IMR-90 (cell line): ENCODE data around the gene SIM1. TPM values are rescaled to one million over a fixed set of nuclear protein-coding genes. Genes with fewer than 3 reads are reported as not detected.

Source experiments
- ATAC-seq: fragments of 200-7000 bp; cut with Tn5 transposase; 2 replicates; pipeline ENCODE4 v1.9.1; 2020; ENCODE audit warnings: low read depth, mild to moderate bottlenecking, moderate library complexity
- BruUV-seq: library from RNA; stranded (reverse); fragments of 400-500 nt; replicated peaks from 2 replicates; lab custom pipeline; 2021; lab: Mats Ljungman, UMichigan
- CTCF ChIA-PET: fragments of 300-600 bp; formaldehyde crosslinking; extraction: SDS; loops from one replicate; lab custom pipeline; 2021; ENCODE audit warnings: antibody characterized with exemption; lab: Yijun Ruan, JAX
- POLR2A ChIA-PET: fragments of 300-600 bp; sonication (Branson Sonifier 250); formaldehyde crosslinking; loops from one replicate; lab custom pipeline; 2022; ENCODE audit warnings: antibody characterized with exemption; ENCODE audit not compliant: unreplicated experiment; lab: Charles Lee
- DNase-seq: peaks from one replicate; pipeline ENCODE4 v3.0.0; 2013
- H2AFZ ChIP-seq: replicated peaks from 2 replicates; pipeline ENCODE3; 2013; ENCODE audit warnings: low read length, mild to moderate bottlenecking; ENCODE audit not compliant: poor library complexity
- H2AK5ac ChIP-seq: 2 replicates; pipeline ENCODE4 v1.6.1; 2013; ENCODE audit warnings: low read depth, low read length, inconsistent platforms
- H2AK9ac ChIP-seq: replicated peaks from 2 replicates; pipeline ENCODE3; 2013; ENCODE audit warnings: mild to moderate bottlenecking, low read depth, low read length, moderate library complexity; ENCODE audit not compliant: poor library complexity
- H2BK120ac ChIP-seq: 2 replicates; pipeline ENCODE4 v1.6.1; 2013; ENCODE audit warnings: low read depth, low read length, inconsistent platforms
- H2BK15ac ChIP-seq: 3 replicates; pipeline ENCODE4 v1.6.1; 2013; ENCODE audit warnings: low read depth, low read length, inconsistent platforms
- H2BK20ac ChIP-seq: 2 replicates; pipeline ENCODE4 v1.6.1; 2013; ENCODE audit warnings: low read depth, mild to moderate bottlenecking, inconsistent platforms, low read length, moderate library complexity
- H2BK5ac ChIP-seq: 2 replicates; pipeline ENCODE4 v1.6.1; 2013; ENCODE audit warnings: mild to moderate bottlenecking, low read depth, low read length, inconsistent platforms; ENCODE audit not compliant: poor library complexity, severe bottlenecking
- H3K14ac ChIP-seq: replicated peaks from 2 replicates; pipeline ENCODE4 v1.6.1; 2013; ENCODE audit warnings: low read depth, low read length, inconsistent platforms
- H3K18ac ChIP-seq: 2 replicates; pipeline ENCODE4 v1.6.1; 2013; ENCODE audit warnings: low read depth, low read length, control low read depth
- H3K23ac ChIP-seq: 2 replicates; pipeline ENCODE4 v1.6.1; 2013; ENCODE audit warnings: low read depth, low read length, inconsistent platforms
- H3K27ac ChIP-seq: 2 replicates; pipeline ENCODE4 v1.5.1; 2013; ENCODE audit warnings: mild to moderate bottlenecking, control low read depth, low read length; ENCODE audit not compliant: insufficient read depth
- H3K27me3 ChIP-seq: 2 replicates; pipeline ENCODE4 v1.6.1; 2013; ENCODE audit warnings: low read length; ENCODE audit not compliant: control insufficient read depth, insufficient read depth
- H3K36me3 ChIP-seq: 2 replicates; pipeline ENCODE4 v1.6.1; 2013; ENCODE audit warnings: low read length, mixed read lengths; ENCODE audit not compliant: control insufficient read depth, insufficient read depth
- H3K4ac ChIP-seq: 2 replicates; pipeline ENCODE4 v1.6.1; 2013; ENCODE audit warnings: low read depth, low read length, inconsistent platforms
- H3K4me1 ChIP-seq: 2 replicates; pipeline ENCODE4 v1.6.1; 2013; ENCODE audit warnings: low read length, mixed read lengths; ENCODE audit not compliant: control insufficient read depth, insufficient read depth
- H3K4me2 ChIP-seq: 2 replicates; pipeline ENCODE4 v1.6.1; 2013; ENCODE audit warnings: low read depth, mild to moderate bottlenecking, control low read depth, low read length, moderate library complexity
- H3K4me3 ChIP-seq: 2 replicates; pipeline ENCODE4 v1.5.1; 2013; ENCODE audit warnings: low read depth, mild to moderate bottlenecking, control low read depth, low read length, moderate library complexity; ENCODE audit not compliant: insufficient read depth
- H3K56ac ChIP-seq: 2 replicates; pipeline ENCODE4 v1.6.1; 2013; ENCODE audit warnings: low read length, inconsistent platforms; ENCODE audit not compliant: insufficient read depth; ENCODE audit errors: extremely low read depth
- H3K79me1 ChIP-seq, 2 experiments: 2 replicates each; pipeline ENCODE4 v1.6.1; 2013; ENCODE audit warnings: low read length in 2 of 2, inconsistent platforms in 1 of 2, low read depth in 1 of 2
- H3K9ac ChIP-seq: 2 replicates; pipeline ENCODE4 v1.6.1; 2013; ENCODE audit warnings: low read depth, low read length, control low read depth
- H3K9me1 ChIP-seq: 2 replicates; pipeline ENCODE4 v1.6.1; 2013; ENCODE audit warnings: low read length, inconsistent platforms; ENCODE audit not compliant: insufficient read depth
- H3K9me3 ChIP-seq: 2 replicates; pipeline ENCODE4 v1.6.1; 2013; ENCODE audit warnings: low read length; ENCODE audit not compliant: control insufficient read depth, insufficient read depth
- H4K20me1 ChIP-seq: 2 replicates; pipeline ENCODE4 v1.6.1; 2013; ENCODE audit warnings: low read length, inconsistent platforms; ENCODE audit not compliant: insufficient read depth
- H4K5ac ChIP-seq: 2 replicates; pipeline ENCODE4 v1.6.1; 2013; ENCODE audit warnings: mild to moderate bottlenecking, low read depth, low read length, control low read depth
- H4K8ac ChIP-seq, 2 experiments: 2 replicates each; pipeline ENCODE4 v1.6.1; 2013; ENCODE audit warnings: low read depth in 2 of 2, low read length in 2 of 2, control low read depth in 1 of 2, inconsistent platforms in 1 of 2
- H4K91ac ChIP-seq: 2 replicates; pipeline ENCODE4 v1.6.1; 2013; ENCODE audit warnings: low read depth, low read length, inconsistent platforms; ENCODE audit not compliant: insufficient read depth
- BHLHE40 ChIP-seq: fragments of 150-350 bp; IDR thresholded peaks from 2 replicates; pipeline ENCODE4 v1.6.1; 2016; ENCODE audit warnings: mild to moderate bottlenecking, low read depth, low read length
- CHD1 ChIP-seq: IDR thresholded peaks from 2 replicates; pipeline ENCODE4 v1.6.1; 2012; ENCODE audit warnings: low read depth, low read length, improper control_type of control experiment
- CTCF ChIP-seq: conservative IDR thresholded peaks from 2 replicates; pipeline ENCODE4 v1.5.1; 2012; ENCODE audit warnings: mild to moderate bottlenecking, low read depth, low read length, improper control_type of control experiment
- FOS ChIP-seq: fragments of 150-350 bp; IDR thresholded peaks from 2 replicates; pipeline ENCODE4 v1.6.1; 2016; ENCODE audit warnings: low read depth, low read length
- MAFK ChIP-seq: IDR thresholded peaks from 2 replicates; pipeline ENCODE4 v1.6.1; 2012; ENCODE audit warnings: low read depth, low read length, improper control_type of control experiment
- MAZ ChIP-seq: IDR thresholded peaks from 2 replicates; pipeline ENCODE4 v1.6.1; 2012; ENCODE audit warnings: low read depth, mild to moderate bottlenecking, low read length, improper control_type of control experiment, moderate library complexity, borderline replicate concordance
- MXI1 ChIP-seq: IDR thresholded peaks from 2 replicates; pipeline ENCODE4 v1.6.1; 2012; ENCODE audit warnings: low read depth, mild to moderate bottlenecking, low read length, moderate library complexity, borderline replicate concordance
- NFE2L2 ChIP-seq: fragments of 150-350 bp; IDR thresholded peaks from 2 replicates; pipeline ENCODE4 v1.6.1; 2016; ENCODE audit warnings: low read depth, mild to moderate bottlenecking, low read length
- POLR2A ChIP-seq: IDR thresholded peaks from 2 replicates; pipeline ENCODE4 v1.6.1; 2012; ENCODE audit warnings: mild to moderate bottlenecking, low read depth, low read length
- RAD21 ChIP-seq: IDR thresholded peaks from 2 replicates; pipeline ENCODE4 v1.6.1; 2012; ENCODE audit warnings: low read length, improper control_type of control experiment
- RCOR1 ChIP-seq: IDR thresholded peaks from 2 replicates; pipeline ENCODE4 v1.6.1; 2012; ENCODE audit warnings: mild to moderate bottlenecking, low read length, improper control_type of control experiment; ENCODE audit not compliant: insufficient replicate concordance
- RFX5 ChIP-seq: IDR thresholded peaks from 2 replicates; pipeline ENCODE4 v1.8.0; 2012; ENCODE audit warnings: low read depth, mild to moderate bottlenecking, low read length, moderate library complexity
- WGBS, 2 experiments: methylation state at CpG; one replicate each; pipeline versions ENCODE4 v1.1.5 to v1.1.7; 2013; ENCODE audit warnings: missing lambda C conversion rate in 2 of 2; ENCODE audit not compliant: insufficient read length in 1 of 2; ENCODE audit errors: extremely low coverage in 2 of 2; 5-methylcytosine and 5-hydroxymethylcytosine counted together
- dilution Hi-C: fragments of 300-500 bp; cut with HindIII; formaldehyde crosslinking; loops from one replicate; pipeline ENCODE4 v1.14.3; 2018; ENCODE audit warnings: low sequenced_read_pairs; ENCODE audit not compliant: unreplicated experiment
- in situ Hi-C: fragments of 300-500 bp; cut with MboI; formaldehyde crosslinking; loops from 3 replicates; pipeline ENCODE4 v1.14.3; 2019; ENCODE audit warnings: low sequenced_read_pairs, inconsistent platforms, mixed read lengths
- intact Hi-C: fragments of 100-400 bp; cut with micrococcal nuclease; formaldehyde crosslinking; loops from 2 replicates; pipeline ENCODE4 v1.10.0; 2022
- polyA plus RNA-seq, 3 experiments: library from polyadenylated mRNA; depleted of rRNA; stranded (reverse); fragments of >200 nt; gene quantifications; 2 replicates each; pipeline ENCODE4 v1.2.3, GENCODE V29; 2012; ENCODE audit warnings: low replicate concordance in 1 of 3
- total RNA-seq: library from RNA; depleted of rRNA; stranded (reverse); fragments of >200 nt; gene quantifications from 2 replicates; pipeline ENCODE4 v1.2.3, GENCODE V29; 2012
- TF ChIP-seq, protein P1 (sequence below): fragments of 150-350 bp; IDR thresholded peaks from 2 replicates; pipeline ENCODE4 v1.6.1; 2016; ENCODE audit warnings: low read depth, mild to moderate bottlenecking, low read length, moderate library complexity, borderline replicate concordance
- TF ChIP-seq, protein P2 (sequence below): fragments of 150-350 bp; IDR thresholded peaks from 2 replicates; pipeline ENCODE4 v1.6.1; 2017; ENCODE audit warnings: mild to moderate bottlenecking, antibody characterized with exemption, low read length, low read depth

Gene SIM1
- total and polyA plus RNA-seq, 2 of the 4 experiments (the other 2 are of a cell fraction) = not detected

DNA sequence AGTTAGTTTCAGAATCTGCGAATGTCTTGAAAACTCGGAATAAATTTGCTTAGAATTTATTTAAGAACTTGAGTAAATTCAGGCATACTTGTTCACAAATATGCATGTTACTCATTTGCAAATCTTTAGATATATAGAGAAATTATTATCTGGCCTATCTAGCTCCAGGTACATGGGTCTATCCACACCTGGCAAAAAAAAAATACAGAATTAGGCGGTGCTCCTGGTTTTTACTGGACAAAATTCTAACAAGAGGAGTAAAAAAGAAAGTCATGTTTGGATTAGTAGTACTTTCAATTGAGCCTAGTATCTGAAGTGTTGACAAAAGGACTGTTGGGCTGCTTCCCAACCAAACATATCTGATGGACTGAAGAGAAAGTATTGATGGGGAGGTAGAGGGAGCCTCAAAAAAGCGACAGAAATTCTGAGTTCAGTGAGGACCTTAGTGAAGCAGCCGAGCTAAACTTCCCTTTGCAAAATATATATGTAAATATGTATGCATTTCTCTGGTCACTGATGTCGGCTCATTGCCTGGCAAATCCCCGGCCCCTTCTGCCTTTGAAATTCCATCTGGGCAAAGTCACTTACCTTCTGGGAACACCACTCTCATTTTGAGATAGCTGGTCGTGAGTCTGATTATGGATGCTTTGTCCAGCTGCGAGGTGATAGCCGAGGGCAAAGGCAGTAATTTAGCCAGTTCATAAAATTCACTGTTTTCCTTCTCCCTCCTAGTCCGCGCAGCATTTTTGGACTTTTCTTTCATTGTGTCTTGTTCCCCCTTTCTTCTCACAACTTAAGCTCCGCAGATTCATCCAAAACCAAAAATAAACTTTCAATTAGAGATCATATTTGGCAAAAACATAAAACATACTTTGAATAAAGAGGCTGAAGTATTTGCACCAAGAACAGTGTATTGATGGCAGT lies 1.8 kb downstream of the SIM1 start:
- H2BK20ac ChIP-seq = no peak overlapping the region
- H3K79me1 ChIP-seq = no peaks in the 10 kb centered on the region
- peaks cover 94% of the 10 kb centered on the region for H3K27me3 ChIP-seq
- no TSS peak for BruUV-seq
- POLR2A ChIA-PET = no interaction called here
- no peak overlapping the region for H2AFZ ChIP-seq
- H3K23ac ChIP-seq = no peak overlapping the region
- no peak overlapping the region for H2AK9ac ChIP-seq
- H4K8ac ChIP-seq = no peak overlapping the region
- DNase-seq (no peak), ATAC-seq (no peak)
- H3K56ac ChIP-seq = no peak overlapping the region
- no peak overlapping the region for H4K91ac ChIP-seq
- no peak overlapping the region for H3K4ac ChIP-seq
- no peaks in the 10 kb centered on the region for H3K36me3 ChIP-seq
- WGBS, 2 experiments = 33% methylated on average over 1 of the region's 13 CpGs; no CpG with 5 or more reads in 1 of the 2 experiments
- no peak overlapping the region for H4K5ac ChIP-seq
- no peak overlapping the region for H3K4me3 ChIP-seq
- dilution Hi-C loops = loop anchor here (25.0 kb wide), 1 partner anchor 351 kb away; no protein-coding TSS in a partner anchor
- no peak overlapping the region for H3K14ac ChIP-seq
- no peak overlapping the region for H3K9ac ChIP-seq
- intact Hi-C loops = no loop called here
- H2AK5ac ChIP-seq = no peak overlapping the region
- 0 out of 2 replicates have a peak, but pooled peaks cover 14% of the 10 kb centered on the region for H4K20me1 ChIP-seq
- H2BK120ac ChIP-seq = no peak overlapping the region
- H3K27ac ChIP-seq = no peak overlapping the region
- H3K4me1 ChIP-seq = peaks cover 5% of the 10 kb centered on the region; the same call in 1 of the 2 replicates
- no peaks in the 10 kb centered on the region for H3K9me1 ChIP-seq
- in situ Hi-C loops = loop anchor here (25.0 kb wide), 1 partner anchor 876 kb away; no protein-coding TSS in a partner anchor
- H3K18ac ChIP-seq = no peak overlapping the region
- no peak overlapping the region for H2BK15ac ChIP-seq
- peaks cover 45% of the 10 kb centered on the region for H3K9me3 ChIP-seq
- CTCF ChIA-PET = interaction anchor here (0.6 to 1.5 kb wide), 3 partner anchors 286 to 1102 kb away, joined by 4 to 6 read pairs (median 4); no protein-coding TSS in a partner anchor
- no peak overlapping the region for H2BK5ac ChIP-seq
- H3K4me2 ChIP-seq = no peak overlapping the region
- TF ChIP-seq RFX5 (no peak), MAZ (no peak), CHD1 (no peak), RAD21 (no peak), CTCF (no peak), MXI1 (no peak), MAFK (no peak), NFE2L2 (no peak), FOS (no peak), BHLHE40 (no peak), RCOR1 (no peak), POLR2A (no peak)
- TF ChIP-seq, protein P1, sequence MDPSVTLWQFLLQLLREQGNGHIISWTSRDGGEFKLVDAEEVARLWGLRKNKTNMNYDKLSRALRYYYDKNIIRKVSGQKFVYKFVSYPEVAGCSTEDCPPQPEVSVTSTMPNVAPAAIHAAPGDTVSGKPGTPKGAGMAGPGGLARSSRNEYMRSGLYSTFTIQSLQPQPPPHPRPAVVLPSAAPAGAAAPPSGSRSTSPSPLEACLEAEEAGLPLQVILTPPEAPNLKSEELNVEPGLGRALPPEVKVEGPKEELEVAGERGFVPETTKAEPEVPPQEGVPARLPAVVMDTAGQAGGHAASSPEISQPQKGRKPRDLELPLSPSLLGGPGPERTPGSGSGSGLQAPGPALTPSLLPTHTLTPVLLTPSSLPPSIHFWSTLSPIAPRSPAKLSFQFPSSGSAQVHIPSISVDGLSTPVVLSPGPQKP = no peak
- TF ChIP-seq, protein P2, sequence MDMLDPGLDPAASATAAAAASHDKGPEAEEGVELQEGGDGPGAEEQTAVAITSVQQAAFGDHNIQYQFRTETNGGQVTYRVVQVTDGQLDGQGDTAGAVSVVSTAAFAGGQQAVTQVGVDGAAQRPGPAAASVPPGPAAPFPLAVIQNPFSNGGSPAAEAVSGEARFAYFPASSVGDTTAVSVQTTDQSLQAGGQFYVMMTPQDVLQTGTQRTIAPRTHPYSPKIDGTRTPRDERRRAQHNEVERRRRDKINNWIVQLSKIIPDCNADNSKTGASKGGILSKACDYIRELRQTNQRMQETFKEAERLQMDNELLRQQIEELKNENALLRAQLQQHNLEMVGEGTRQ = no peak
